Measurements from ENCODE around the gene CLCN3. TPM values are rescaled to one million over a fixed set of nuclear protein-coding genes. Genes with fewer than 3 reads are reported as not detected.
"Not testable (repeated sequence)": the region's sequence is repeated elsewhere in the genome, so short reads cannot be mapped to it uniquely, and the experiment has no call there.

CLCN3 gene
- total and polyA plus RNA-seq, 9 donors: 11.8 to 38.5 (median 29.6) TPM

- TF ChIP-seq POLR2A (IDR thresholded peaks at IDR 0.05) (no peak), EP300 (IDR thresholded peaks at IDR 0.05) (no peak)
- TF ChIP-seq, protein P1, sequence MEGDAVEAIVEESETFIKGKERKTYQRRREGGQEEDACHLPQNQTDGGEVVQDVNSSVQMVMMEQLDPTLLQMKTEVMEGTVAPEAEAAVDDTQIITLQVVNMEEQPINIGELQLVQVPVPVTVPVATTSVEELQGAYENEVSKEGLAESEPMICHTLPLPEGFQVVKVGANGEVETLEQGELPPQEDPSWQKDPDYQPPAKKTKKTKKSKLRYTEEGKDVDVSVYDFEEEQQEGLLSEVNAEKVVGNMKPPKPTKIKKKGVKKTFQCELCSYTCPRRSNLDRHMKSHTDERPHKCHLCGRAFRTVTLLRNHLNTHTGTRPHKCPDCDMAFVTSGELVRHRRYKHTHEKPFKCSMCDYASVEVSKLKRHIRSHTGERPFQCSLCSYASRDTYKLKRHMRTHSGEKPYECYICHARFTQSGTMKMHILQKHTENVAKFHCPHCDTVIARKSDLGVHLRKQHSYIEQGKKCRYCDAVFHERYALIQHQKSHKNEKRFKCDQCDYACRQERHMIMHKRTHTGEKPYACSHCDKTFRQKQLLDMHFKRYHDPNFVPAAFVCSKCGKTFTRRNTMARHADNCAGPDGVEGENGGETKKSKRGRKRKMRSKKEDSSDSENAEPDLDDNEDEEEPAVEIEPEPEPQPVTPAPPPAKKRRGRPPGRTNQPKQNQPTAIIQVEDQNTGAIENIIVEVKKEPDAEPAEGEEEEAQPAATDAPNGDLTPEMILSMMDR (IDR thresholded peaks at IDR 0.05): no peak
- no peaks in the 10 kb centered on the region for H3K4me1 ChIP-seq (ENCODE audit: insufficient read depth)
- no peaks in the 10 kb centered on the region for H3K27me3 ChIP-seq
- H3K27ac ChIP-seq: no peak overlapping the region
- no peaks in the 10 kb centered on the region for H3K36me3 ChIP-seq
- intact Hi-C loops (cut with DNase I): no loop called here
- no peaks in the 10 kb centered on the region for H3K9me3 ChIP-seq
- no peak for DNase-seq
- no peak overlapping the region for H3K4me3 ChIP-seq
- WGBS, 3 donors: 62 to 69% (median 66%) methylated on average over 4 of the region's 4 CpGs
Observed at GRCh38 chr4:169761846-169762245, 141.5 kb downstream of the CLCN3 start.

- Histone ChIP-seq H3K27me3 (no peaks in the 10 kb centered on the region), H3K4me3 (no peak overlapping the region), H3K36me3 (no peaks in the 10 kb centered on the region), H3K9me3 (no peaks in the 10 kb centered on the region), H3K4me1 (ENCODE audit: insufficient read depth) (peaks cover 2% of the 10 kb centered on the region), H3K27ac (no peak overlapping the region)
- 86 to 95% (median 92%) methylated on average over 2 of the region's 2 CpGs for WGBS, 3 donors
- TF ChIP-seq, protein P1 (IDR thresholded peaks at IDR 0.05): no peak
- TF ChIP-seq EP300 (IDR thresholded peaks at IDR 0.05): no peak
- no peak for DNase-seq
- intact Hi-C loops (cut with DNase I): no loop called here
Observed at GRCh38 chr4:169765835-169766234, 145.5 kb downstream of the CLCN3 start.

GRCh38 chr4:169766741-169767140 is 146.4 kb downstream of the CLCN3 start:
- no peak for DNase-seq
- Histone ChIP-seq H3K36me3 (no peaks in the 10 kb centered on the region), H3K27me3 (no peaks in the 10 kb centered on the region), H3K27ac (no peak overlapping the region), H3K9me3 (no peaks in the 10 kb centered on the region), H3K4me3 (no peak overlapping the region), H3K4me1 (ENCODE audit: insufficient read depth) (peaks cover 2% of the 10 kb centered on the region)
- TF ChIP-seq, protein P1 (IDR thresholded peaks at IDR 0.05): no peak
- TF ChIP-seq EP300 (IDR thresholded peaks at IDR 0.05): no peak
- TF ChIP-seq POLR2A (IDR thresholded peaks at IDR 0.05): no peak
- WGBS, 3 donors: 82 to 91% (median 83%) methylated on average over 3 of the region's 3 CpGs
- intact Hi-C loops (cut with DNase I): no loop called here

GRCh38 chr4:169768385-169768784 is 148.0 kb downstream of the CLCN3 start:
- DNase-seq: no peak
- 76 to 90% (median 89%) methylated on average over 3 of the region's 3 CpGs for WGBS, 3 donors
- no peak overlapping the region for H3K27ac ChIP-seq
- no peaks in the 10 kb centered on the region for H3K27me3 ChIP-seq
- TF ChIP-seq, protein P1 (IDR thresholded peaks at IDR 0.05): no peak
- no peak for TF ChIP-seq POLR2A (IDR thresholded peaks at IDR 0.05)
- intact Hi-C loops (cut with DNase I): no loop called here
- H3K4me1 ChIP-seq (ENCODE audit: insufficient read depth): peaks cover 2% of the 10 kb centered on the region
- no peak overlapping the region for H3K4me3 ChIP-seq
- no peaks in the 10 kb centered on the region for H3K36me3 ChIP-seq
- H3K9me3 ChIP-seq: no peaks in the 10 kb centered on the region

- H3K36me3 ChIP-seq: no peaks in the 10 kb centered on the region
- peaks cover 2% of the 10 kb centered on the region for H3K4me1 ChIP-seq (ENCODE audit: insufficient read depth)
- intact Hi-C loops (cut with DNase I): no loop called here
- TF ChIP-seq EP300 (IDR thresholded peaks at IDR 0.05) (no peak), POLR2A (IDR thresholded peaks at IDR 0.05) (no peak)
- TF ChIP-seq, protein P1 (IDR thresholded peaks at IDR 0.05): no peak
- no peak overlapping the region for H3K27ac ChIP-seq
- no peak for DNase-seq
- no peaks in the 10 kb centered on the region for H3K9me3 ChIP-seq
- no peaks in the 10 kb centered on the region for H3K27me3 ChIP-seq
- H3K4me3 ChIP-seq: no peak overlapping the region
Observed at GRCh38 chr4:169770416-169770815, 150.0 kb downstream of the CLCN3 start.

DNA sequence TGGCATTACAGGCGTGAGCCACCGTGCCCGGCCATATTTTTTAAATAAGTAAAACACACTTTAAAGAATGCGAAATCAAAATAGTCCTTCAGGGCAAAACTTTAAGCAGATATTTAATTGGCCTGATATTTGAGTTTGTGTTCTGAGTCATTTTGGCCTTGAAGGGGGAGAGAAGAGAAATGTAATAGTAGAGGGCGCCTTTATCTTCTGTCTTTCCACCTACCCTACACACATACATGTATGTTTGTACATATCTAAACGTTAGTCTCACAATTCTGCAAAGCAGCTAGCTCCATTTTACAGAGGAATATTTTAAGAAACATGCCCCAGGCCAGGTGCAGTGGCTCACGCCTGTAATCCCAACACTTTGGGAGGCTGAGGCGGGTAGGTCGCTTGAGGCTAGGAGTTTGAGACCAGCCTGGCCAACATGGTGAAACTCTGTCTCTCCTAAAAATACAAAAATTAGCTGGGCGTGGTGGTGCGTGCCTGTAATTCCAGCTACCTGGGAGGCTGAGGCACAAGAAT is 151.2 kb downstream of the CLCN3 start:
- H3K27me3 ChIP-seq; DNase-seq; H3K27ac ChIP-seq; intact Hi-C loops (cut with DNase I); H3K9me3 ChIP-seq; H3K4me3 ChIP-seq; H3K36me3 ChIP-seq; H3K4me1 ChIP-seq (ENCODE audit: insufficient read depth): not testable (repeated sequence)
- WGBS, 3 donors: 48 to 64% (median 49%) methylated on average over 11 of the region's 11 CpGs
